WTC11 (cell line): ENCODE measurements around the gene JAZF1.

Source experiments
- ATF1 ChIP-seq: sonication (generic); formaldehyde crosslinking; IDR thresholded peaks from 2 replicates; pipeline ENCODE4 v1.8.1; 2023; ENCODE audit warnings: mild to moderate bottlenecking, moderate library complexity, missing genetic modification reagents
- FOXJ3 ChIP-seq: sonication (generic); formaldehyde crosslinking; IDR thresholded peaks from 2 replicates; pipeline ENCODE4 v1.9.0; 2021; ENCODE audit warnings: missing genetic modification reagents, mild to moderate bottlenecking, borderline replicate concordance
- NR1H2 ChIP-seq: sonication (generic); formaldehyde crosslinking; IDR thresholded peaks from 2 replicates; pipeline ENCODE4 v1.9.0; 2021; ENCODE audit warnings: mild to moderate bottlenecking, moderate library complexity, missing genetic modification reagents
- NR2C2 ChIP-seq: sonication (generic); formaldehyde crosslinking; IDR thresholded peaks from 2 replicates; pipeline ENCODE4 v1.8.0; 2022; ENCODE audit warnings: mild to moderate bottlenecking, missing genetic modification reagents
- ZBTB43 ChIP-seq: sonication (generic); formaldehyde crosslinking; IDR thresholded peaks from 2 replicates; pipeline ENCODE4 v1.8.1; 2023; ENCODE audit warnings: mild to moderate bottlenecking, missing genetic modification reagents
- TF ChIP-seq, protein P1 (sequence below): fragments of 200-600 bp; IDR thresholded peaks from 2 replicates; pipeline ENCODE4 v1.8.0; 2022; ENCODE audit warnings: antibody characterized with exemption

GRCh38 chr7:28018020-28018419 is 162.6 kb downstream of the JAZF1 start:
- TF ChIP-seq, protein P1, sequence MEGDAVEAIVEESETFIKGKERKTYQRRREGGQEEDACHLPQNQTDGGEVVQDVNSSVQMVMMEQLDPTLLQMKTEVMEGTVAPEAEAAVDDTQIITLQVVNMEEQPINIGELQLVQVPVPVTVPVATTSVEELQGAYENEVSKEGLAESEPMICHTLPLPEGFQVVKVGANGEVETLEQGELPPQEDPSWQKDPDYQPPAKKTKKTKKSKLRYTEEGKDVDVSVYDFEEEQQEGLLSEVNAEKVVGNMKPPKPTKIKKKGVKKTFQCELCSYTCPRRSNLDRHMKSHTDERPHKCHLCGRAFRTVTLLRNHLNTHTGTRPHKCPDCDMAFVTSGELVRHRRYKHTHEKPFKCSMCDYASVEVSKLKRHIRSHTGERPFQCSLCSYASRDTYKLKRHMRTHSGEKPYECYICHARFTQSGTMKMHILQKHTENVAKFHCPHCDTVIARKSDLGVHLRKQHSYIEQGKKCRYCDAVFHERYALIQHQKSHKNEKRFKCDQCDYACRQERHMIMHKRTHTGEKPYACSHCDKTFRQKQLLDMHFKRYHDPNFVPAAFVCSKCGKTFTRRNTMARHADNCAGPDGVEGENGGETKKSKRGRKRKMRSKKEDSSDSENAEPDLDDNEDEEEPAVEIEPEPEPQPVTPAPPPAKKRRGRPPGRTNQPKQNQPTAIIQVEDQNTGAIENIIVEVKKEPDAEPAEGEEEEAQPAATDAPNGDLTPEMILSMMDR: no peak
- TF ChIP-seq FOXJ3 (no peak), ZBTB43 (no peak), NR1H2 (CRISPR knock-in tag) (no peak), NR2C2 (CRISPR knock-in tag) (no peak), ATF1 (CRISPR knock-in tag) (no peak)
